HepG2 (cell line): ENCODE data around the gene FUT3. TPM values are rescaled to one million over a fixed set of nuclear protein-coding genes. Genes with fewer than 3 reads are reported as not detected.

Source experiments
- CENPT ChIP-seq: sonication (generic); formaldehyde crosslinking; IDR thresholded peaks from 2 replicates; pipeline ENCODE4 v1.8.0; 2022; ENCODE audit warnings: low read depth, mild to moderate bottlenecking, moderate library complexity, missing genetic modification reagents
- ELK4 ChIP-seq: sonication (generic); formaldehyde crosslinking; IDR thresholded peaks from 2 replicates; pipeline ENCODE4 v1.9.0; 2021; ENCODE audit warnings: missing genetic modification reagents, borderline replicate concordance
- FOXA1 ChIP-seq, 2 experiments: fragments of 450-650 bp in 1 of 2; sonication (generic) in 1 of 2; formaldehyde crosslinking in 1 of 2; IDR thresholded peaks; 2 replicates each; pipeline versions ENCODE4 v1.4.0 to v1.6.1; 2016 to 2020; ENCODE audit warnings: missing genetic modification reagents in 1 of 2
- GATAD1 ChIP-seq: IDR thresholded peaks from 2 replicates; pipeline ENCODE4 v1.6.1; 2016; ENCODE audit warnings: missing genetic modification reagents, missing compliant biosample characterization
- KLF15 ChIP-seq: sonication (generic); formaldehyde crosslinking; IDR thresholded peaks from 2 replicates; pipeline ENCODE4 v1.8.1; 2023; ENCODE audit warnings: borderline replicate concordance, mild to moderate bottlenecking, inconsistent platforms, missing genetic modification reagents, mixed read lengths
- LCORL ChIP-seq, 2 experiments: fragments of 450-650 bp in 1 of 2; sonication (generic) in 1 of 2; formaldehyde crosslinking in 1 of 2; IDR thresholded peaks; 2 replicates each; pipeline versions ENCODE4 v1.5.0 to v1.6.1; 2017 to 2020; ENCODE audit warnings: antibody characterized with exemption in 1 of 2, missing genetic modification reagents in 1 of 2
- MYC ChIP-seq: sonication (generic); formaldehyde crosslinking; IDR thresholded peaks from 2 replicates; pipeline ENCODE4 v1.9.0; 2021; ENCODE audit warnings: missing genetic modification reagents, borderline replicate concordance
- PCBP1 ChIP-seq: fragments of 200-400 bp; formaldehyde crosslinking; IDR thresholded peaks from 2 replicates; pipeline ENCODE4 v1.6.1; 2017; ENCODE audit warnings: mild to moderate bottlenecking, low read depth, low read length, borderline replicate concordance
- PCBP2 ChIP-seq: fragments of 200-400 bp; formaldehyde crosslinking; optimal IDR thresholded peaks from 2 replicates; pipeline ENCODE3; 2018; ENCODE audit warnings: low read length, low read depth; ENCODE audit not compliant: poor library complexity, severe bottlenecking
- RFXANK ChIP-seq: IDR thresholded peaks from 2 replicates; pipeline ENCODE4 v1.6.1; 2016
- SATB2 ChIP-seq: sonication (generic); formaldehyde crosslinking; IDR thresholded peaks from 2 replicates; pipeline ENCODE4 v1.5.0; 2020; ENCODE audit warnings: missing genetic modification reagents
- SP140L ChIP-seq: sonication (generic); formaldehyde crosslinking; IDR thresholded peaks from 2 replicates; pipeline ENCODE4 v1.4.0; 2020; ENCODE audit warnings: missing genetic modification reagents, borderline replicate concordance
- SUZ12 ChIP-seq: fragments of 150-350 bp; IDR thresholded peaks from 2 replicates; pipeline ENCODE4 v1.6.1; 2014; ENCODE audit warnings: low read depth, low read length
- TCF7L2 ChIP-seq: IDR thresholded peaks from 2 replicates; pipeline ENCODE4 v1.6.1; 2011; ENCODE audit warnings: mild to moderate bottlenecking, low read depth, low read length, moderate library complexity
- TRIM24 ChIP-seq: sonication (generic); formaldehyde crosslinking; IDR thresholded peaks from 2 replicates; pipeline ENCODE4 v1.8.0; 2022; ENCODE audit warnings: mild to moderate bottlenecking, missing genetic modification reagents
- WIZ ChIP-seq: sonication (generic); formaldehyde crosslinking; IDR thresholded peaks from 2 replicates; pipeline ENCODE4 v1.5.1; 2020; ENCODE audit warnings: mild to moderate bottlenecking, missing genetic modification reagents
- ZBTB26 ChIP-seq: IDR thresholded peaks from 2 replicates; pipeline ENCODE4 v1.6.1; 2016; ENCODE audit warnings: missing compliant biosample characterization, missing genetic modification reagents, borderline replicate concordance
- ZBTB38 ChIP-seq: sonication (generic); formaldehyde crosslinking; IDR thresholded peaks from 2 replicates; pipeline ENCODE4 v1.5.1; 2020; ENCODE audit warnings: mild to moderate bottlenecking, missing genetic modification reagents
- ZNF282 ChIP-seq: fragments of 450-650 bp; IDR thresholded peaks from 2 replicates; pipeline ENCODE4 v1.6.1; 2018; ENCODE audit not compliant: partially characterized antibody
- ZNF546 ChIP-seq: sonication (generic); formaldehyde crosslinking; conservative IDR thresholded peaks from 2 replicates; pipeline ENCODE4 v1.8.1; 2023; ENCODE audit warnings: mild to moderate bottlenecking, missing genetic modification reagents
- ZNF777 ChIP-seq: sonication (generic); formaldehyde crosslinking; IDR thresholded peaks from 2 replicates; pipeline ENCODE4 v1.4.0; 2020; ENCODE audit warnings: missing genetic modification reagents
- ZNF83 ChIP-seq: sonication (generic); formaldehyde crosslinking; IDR thresholded peaks from 2 replicates; pipeline ENCODE4 v1.4.0; 2020; ENCODE audit warnings: missing genetic modification reagents, mild to moderate bottlenecking, borderline replicate concordance
- ZNF891 ChIP-seq: sonication (generic); formaldehyde crosslinking; IDR thresholded peaks from 2 replicates; pipeline ENCODE4 v1.5.0; 2020; ENCODE audit warnings: mild to moderate bottlenecking, missing genetic modification reagents
- polyA plus RNA-seq, 8 experiments: library from polyadenylated mRNA; depleted of rRNA in 3 of 8; stranded (reverse) in 7 of 8; unstranded in 1 of 8; fragments of >200 nt; fragmentation: Illumina TruSeq in 4 of 8; extraction: Trizol in 4 of 8; gene quantifications; 2 replicates each; pipeline versions ENCODE4 v1.2.1 to v1.2.3, GENCODE V29; 2011 to 2016; ENCODE audit warnings: low read depth in 4 of 8, missing spikeins in 1 of 8, mixed read lengths in 1 of 8; ENCODE audit not compliant: insufficient read depth in 1 of 8
- total RNA-seq, 5 experiments: library from RNA; depleted of rRNA; stranded (reverse); fragments of >200 nt; fragmentation: Illumina TruSeq; extraction: Trizol; gene quantifications; 2 replicates each; pipeline ENCODE4 v1.2.3, GENCODE V29; 2016; ENCODE audit warnings: low read depth in 1 of 5
- TF ChIP-seq, protein P1 (sequence below): sonication (generic); formaldehyde crosslinking; IDR thresholded peaks from 2 replicates; pipeline ENCODE4 v1.4.0; 2020; ENCODE audit warnings: mild to moderate bottlenecking, missing genetic modification reagents
- TF ChIP-seq, protein P2 (sequence below): IDR thresholded peaks from 2 replicates; pipeline ENCODE4 v1.6.1; 2012; ENCODE audit warnings: low read length, improper control_type of control experiment

Gene FUT3
- total and polyA plus RNA-seq, 2 of the 13 experiments (the other 11 are each of a cell fraction or from before 2014, with no cell fraction given), result 0.53 to 1.1 TPM

- TF ChIP-seq CENPT (CRISPR knock-in tag), result no peak
- no peak for TF ChIP-seq SUZ12
- TF ChIP-seq ZBTB26 (CRISPR knock-in tag), result peak; percentile 98
- 0 out of 2 replicates have a peak, but pooled peaks have one; percentile 35 for TF ChIP-seq SP140L
- TF ChIP-seq, protein P1, sequence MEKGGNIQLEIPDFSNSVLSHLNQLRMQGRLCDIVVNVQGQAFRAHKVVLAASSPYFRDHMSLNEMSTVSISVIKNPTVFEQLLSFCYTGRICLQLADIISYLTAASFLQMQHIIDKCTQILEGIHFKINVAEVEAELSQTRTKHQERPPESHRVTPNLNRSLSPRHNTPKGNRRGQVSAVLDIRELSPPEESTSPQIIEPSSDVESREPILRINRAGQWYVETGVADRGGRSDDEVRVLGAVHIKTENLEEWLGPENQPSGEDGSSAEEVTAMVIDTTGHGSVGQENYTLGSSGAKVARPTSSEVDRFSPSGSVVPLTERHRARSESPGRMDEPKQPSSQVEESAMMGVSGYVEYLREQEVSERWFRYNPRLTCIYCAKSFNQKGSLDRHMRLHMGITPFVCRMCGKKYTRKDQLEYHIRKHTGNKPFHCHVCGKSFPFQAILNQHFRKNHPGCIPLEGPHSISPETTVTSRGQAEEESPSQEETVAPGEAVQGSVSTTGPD, result peak; percentile 93
- 0 out of 2 replicates have a peak, but pooled peaks have one; percentile 64 for TF ChIP-seq ZNF83 (CRISPR knock-in tag)
- TF ChIP-seq TCF7L2, result no peak
- no peak for TF ChIP-seq PCBP2
- peak; percentile 50; the same call in 1 of the 2 replicates for TF ChIP-seq ZNF546
- no peak for TF ChIP-seq FOXA1 (IDR thresholded peaks at IDR 0.05)
- peak; percentile 90 for TF ChIP-seq FOXA1 (CRISPR knock-in tag; IDR thresholded peaks at IDR 0.05)
- TF ChIP-seq SATB2 (CRISPR knock-in tag), result no peak
- peak; percentile 93 for TF ChIP-seq TRIM24
- TF ChIP-seq RFXANK (CRISPR knock-in tag), result peak; percentile 74; the same call in 1 of the 2 replicates
- TF ChIP-seq WIZ (CRISPR knock-in tag), result peak; percentile 70; the same call in 1 of the 2 replicates
- no peak for TF ChIP-seq ELK4 (CRISPR knock-in tag)
- TF ChIP-seq PCBP1, result no peak
- TF ChIP-seq, protein P2, sequence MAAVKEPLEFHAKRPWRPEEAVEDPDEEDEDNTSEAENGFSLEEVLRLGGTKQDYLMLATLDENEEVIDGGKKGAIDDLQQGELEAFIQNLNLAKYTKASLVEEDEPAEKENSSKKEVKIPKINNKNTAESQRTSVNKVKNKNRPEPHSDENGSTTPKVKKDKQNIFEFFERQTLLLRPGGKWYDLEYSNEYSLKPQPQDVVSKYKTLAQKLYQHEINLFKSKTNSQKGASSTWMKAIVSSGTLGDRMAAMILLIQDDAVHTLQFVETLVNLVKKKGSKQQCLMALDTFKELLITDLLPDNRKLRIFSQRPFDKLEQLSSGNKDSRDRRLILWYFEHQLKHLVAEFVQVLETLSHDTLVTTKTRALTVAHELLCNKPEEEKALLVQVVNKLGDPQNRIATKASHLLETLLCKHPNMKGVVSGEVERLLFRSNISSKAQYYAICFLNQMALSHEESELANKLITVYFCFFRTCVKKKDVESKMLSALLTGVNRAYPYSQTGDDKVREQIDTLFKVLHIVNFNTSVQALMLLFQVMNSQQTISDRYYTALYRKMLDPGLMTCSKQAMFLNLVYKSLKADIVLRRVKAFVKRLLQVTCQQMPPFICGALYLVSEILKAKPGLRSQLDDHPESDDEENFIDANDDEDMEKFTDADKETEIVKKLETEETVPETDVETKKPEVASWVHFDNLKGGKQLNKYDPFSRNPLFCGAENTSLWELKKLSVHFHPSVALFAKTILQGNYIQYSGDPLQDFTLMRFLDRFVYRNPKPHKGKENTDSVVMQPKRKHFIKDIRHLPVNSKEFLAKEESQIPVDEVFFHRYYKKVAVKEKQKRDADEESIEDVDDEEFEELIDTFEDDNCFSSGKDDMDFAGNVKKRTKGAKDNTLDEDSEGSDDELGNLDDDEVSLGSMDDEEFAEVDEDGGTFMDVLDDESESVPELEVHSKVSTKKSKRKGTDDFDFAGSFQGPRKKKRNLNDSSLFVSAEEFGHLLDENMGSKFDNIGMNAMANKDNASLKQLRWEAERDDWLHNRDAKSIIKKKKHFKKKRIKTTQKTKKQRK, result no peak
- TF ChIP-seq KLF15 (CRISPR knock-in tag), result no peak
- peak; percentile 60; the same call in 1 of the 2 replicates for TF ChIP-seq MYC (CRISPR knock-in tag)
- peak; percentile 46; the same call in 1 of the 2 replicates for TF ChIP-seq ZNF777 (CRISPR knock-in tag)
- TF ChIP-seq ZNF891 (CRISPR knock-in tag), result no peak
- TF ChIP-seq GATAD1 (CRISPR knock-in tag), result peak; percentile 74
- peak; percentile 91 for TF ChIP-seq ZBTB38 (CRISPR knock-in tag)
- TF ChIP-seq ZNF282, result no peak
- TF ChIP-seq LCORL (IDR thresholded peaks at IDR 0.05), result peak; percentile 100
- TF ChIP-seq LCORL (CRISPR knock-in tag; IDR thresholded peaks at IDR 0.05), result peak; percentile 100
Observed at GRCh38 chr19:5870986-5871394, 19.7 kb upstream of the FUT3 start (continued).
